Measurements from ENCODE around the gene TMEM203.

Gene TMEM203

GRCh38 chr9:137198051-137198901 lies 7.2 kb downstream of the TMEM203 start:
- no peak overlapping the region for H3K4me3 ChIP-seq (ENCODE audit: low read depth, low read length)
- TF ChIP-seq CTCF (IDR thresholded peaks at IDR 0.05; ENCODE audit: borderline replicate concordance, insufficient read depth, low read depth, low read length), result no peak

GRCh38 chr9:137195525-137196220 lies 9.8 kb downstream of the TMEM203 start:
- H3K4me3 ChIP-seq (ENCODE audit: low read depth, low read length), result no peak overlapping the region
- no peak for TF ChIP-seq CTCF (IDR thresholded peaks at IDR 0.05; ENCODE audit: borderline replicate concordance, insufficient read depth, low read depth, low read length)

- no peak for TF ChIP-seq CTCF (IDR thresholded peaks at IDR 0.05; ENCODE audit: borderline replicate concordance, insufficient read depth, low read depth, low read length)
These were observed 10.5 kb downstream of the TMEM203 start for GRCh38 chr9:137194909-137195308.

GRCh38 chr9:137194388-137194787 lies 11.1 kb downstream of the TMEM203 start:
- no peak overlapping the region for H3K4me3 ChIP-seq (ENCODE audit: low read depth, low read length)
- TF ChIP-seq CTCF (IDR thresholded peaks at IDR 0.05; ENCODE audit: borderline replicate concordance, insufficient read depth, low read depth, low read length), result no peak

More at GRCh38 chr9:137194909-137195308, 10.5 kb downstream of the TMEM203 start:
- no peak overlapping the region for H3K4me3 ChIP-seq (ENCODE audit: low read depth, low read length)

GRCh38 chr9:137193771-137194170 lies 11.7 kb downstream of the TMEM203 start:
- TF ChIP-seq CTCF (IDR thresholded peaks at IDR 0.05; ENCODE audit: borderline replicate concordance, insufficient read depth, low read depth, low read length), result no peak
- H3K4me3 ChIP-seq (ENCODE audit: low read depth, low read length), result no peak overlapping the region

- TF ChIP-seq CTCF (IDR thresholded peaks at IDR 0.05; ENCODE audit: borderline replicate concordance, insufficient read depth, low read depth, low read length), result no peak
- H3K4me3 ChIP-seq (ENCODE audit: low read depth, low read length), result no peak overlapping the region
These were observed 12.6 kb downstream of the TMEM203 start for GRCh38 chr9:137192859-137193258.

GRCh38 chr9:137192448-137192780 lies 13.0 kb downstream of the TMEM203 start:
- TF ChIP-seq CTCF (IDR thresholded peaks at IDR 0.05; ENCODE audit: borderline replicate concordance, insufficient read depth, low read depth, low read length), result no peak
- H3K4me3 ChIP-seq (ENCODE audit: low read depth, low read length), result no peak overlapping the region

Measured in GM12875 (cell line).